K562 (cell line): ENCODE data around the gene ZNF474. TPM values are rescaled to one million over a fixed set of nuclear protein-coding genes. Genes with fewer than 3 reads are reported as not detected.

ENCODE experiments used
- ATAC-seq: fragments of 200-7000 bp; cut with Tn5 transposase; 3 replicates; pipeline ENCODE4 v1.9.1; 2020; ENCODE audit warnings: moderate library complexity
- BruUV-seq: library from RNA; stranded (reverse); fragments of 400-500 nt; replicated peaks from 2 replicates; lab custom pipeline; 2021; lab: Mats Ljungman, UMichigan
- CTCF ChIA-PET: fragments of 300-600 bp; formaldehyde crosslinking; extraction: SDS; loops from one replicate; lab custom pipeline; 2021; ENCODE audit warnings: low intra/inter-chr PET ratio; lab: Yijun Ruan, JAX
- POLR2A ChIA-PET: fragments of 300-600, 350-650 bp; sonication (Branson Sonifier 250); formaldehyde crosslinking; extraction: SDS; loops from one replicate; lab custom pipeline; 2021; ENCODE audit warnings: antibody characterized with exemption, inconsistent platforms; lab: Yijun Ruan, JAX
- DNase-seq, 4 experiments: peaks; one replicate each; pipeline versions ENCODE4 v3.0.0 to v3.0.0-alpha.2; 2011 to 2018; ENCODE audit warnings: low spot score in 3 of 4, mixed read lengths in 3 of 4; ENCODE audit errors: extremely low read depth in 1 of 4
- FAIRE-seq: peaks from 2 replicates; lab custom pipeline; 2011; peaks lifted over from hg19 to GRCh38; lab: Jason Lieb, UNC
- H2AFZ ChIP-seq: 2 replicates; pipeline ENCODE4 v1.6.0; 2011; ENCODE audit warnings: low read depth, low read length, control low read depth, inconsistent platforms
- H3K27ac ChIP-seq: fragments of 200-600 bp; 3 replicates; pipeline ENCODE4 v1.8.0; 2011; ENCODE audit warnings: low read depth, mild to moderate bottlenecking, control low read depth, inconsistent platforms, low read length, moderate library complexity, mixed read lengths; ENCODE audit errors: extremely low read depth
- H3K27me3 ChIP-seq, 2 experiments: fragments of 300-600 bp in 1 of 2; 2 replicates in 1 of 2; 3 replicates in 1 of 2; pipeline versions ENCODE4 v1.6.0 to v1.8.0; 2011; ENCODE audit warnings: inconsistent platforms in 2 of 2, low read length in 2 of 2, mild to moderate bottlenecking in 1 of 2, mixed read lengths in 1 of 2, moderate library complexity in 1 of 2; ENCODE audit not compliant: control insufficient read depth in 2 of 2, insufficient read depth in 2 of 2
- H3K36me3 ChIP-seq: fragments of 300-600 bp; 3 replicates; pipeline ENCODE4 v1.8.0; 2011; ENCODE audit warnings: mild to moderate bottlenecking, low read length, inconsistent platforms; ENCODE audit not compliant: control insufficient read depth, insufficient read depth
- H3K4me1 ChIP-seq, 2 experiments: fragments of 200-600 bp in 1 of 2; replicated peaks in 1 of 2; 2 replicates in 1 of 2; 3 replicates in 1 of 2; pipeline versions ENCODE4 v1.5.1 to v1.8.0; 2011; ENCODE audit warnings: inconsistent platforms in 2 of 2, low read length in 2 of 2, mild to moderate bottlenecking in 1 of 2, mixed read lengths in 1 of 2, moderate library complexity in 1 of 2; ENCODE audit not compliant: control insufficient read depth in 2 of 2, insufficient read depth in 2 of 2
- H3K4me2 ChIP-seq: 2 replicates; pipeline ENCODE4 v1.6.1; 2011; ENCODE audit warnings: low read length, control low read depth, inconsistent platforms, mixed read lengths; ENCODE audit not compliant: insufficient read depth
- H3K4me3 ChIP-seq: fragments of 200-600 bp; sonication (generic), shearing (Covaris generic); 2 replicates; pipeline ENCODE4 v1.5.1; 2016; ENCODE audit warnings: control low read depth, inconsistent platforms
- H3K79me2 ChIP-seq: fragments of 200-600 bp; 3 replicates; pipeline ENCODE4 v1.8.0; 2011; ENCODE audit warnings: low read length, inconsistent platforms; ENCODE audit not compliant: control insufficient read depth, insufficient read depth
- H3K9ac ChIP-seq, 2 experiments: 2 replicates each; pipeline versions ENCODE4 v1.6.0 to v1.6.1; 2011; ENCODE audit warnings: low read depth in 2 of 2, low read length in 2 of 2, control low read depth in 1 of 2, inconsistent platforms in 1 of 2, mild to moderate bottlenecking in 1 of 2, mixed read lengths in 1 of 2; ENCODE audit not compliant: insufficient read depth in 1 of 2
- H3K9me1 ChIP-seq: one replicate; pipeline ENCODE4 v1.6.0; 2011; ENCODE audit warnings: inconsistent platforms, mild to moderate bottlenecking, low read length, moderate library complexity; ENCODE audit not compliant: control insufficient read depth, insufficient read depth
- H3K9me3 ChIP-seq: replicated peaks from 2 replicates; pipeline ENCODE4 v1.5.1; 2011; ENCODE audit warnings: low read depth, low read length, inconsistent platforms; ENCODE audit not compliant: control insufficient read depth, insufficient read depth
- H4K20me1 ChIP-seq: replicated peaks from 2 replicates; pipeline ENCODE4 v1.6.1; 2011; ENCODE audit warnings: low read length, inconsistent platforms, mixed read lengths; ENCODE audit not compliant: control insufficient read depth, insufficient read depth
- BHLHE40 ChIP-seq: IDR thresholded peaks from 2 replicates; pipeline ENCODE4 v1.6.1; 2011; ENCODE audit warnings: low read length, improper control_type of control experiment
- E2F3 ChIP-seq: fragments of 250-450 bp; sonication (Bioruptor Pico); IDR thresholded peaks from 2 replicates; pipeline ENCODE4 v1.4.0; 2020; ENCODE audit warnings: mild to moderate bottlenecking
- HDAC8 ChIP-seq: fragments of 450-650 bp; IDR thresholded peaks from 2 replicates; pipeline ENCODE4 v1.6.1; 2016; ENCODE audit warnings: mild to moderate bottlenecking, missing genetic modification characterization, moderate library complexity, missing compliant biosample characterization
- HNRNPUL1 ChIP-seq: fragments of 200-400 bp; formaldehyde crosslinking; IDR thresholded peaks from 2 replicates; pipeline ENCODE4 v1.6.1; 2017; ENCODE audit warnings: low read length
- KDM2B ChIP-seq: fragments of 250-450 bp; sonication (Bioruptor Pico); IDR thresholded peaks from 2 replicates; pipeline ENCODE4 v1.8.0; 2021; ENCODE audit warnings: mild to moderate bottlenecking, moderate library complexity
- NCOA6 ChIP-seq: fragments of 450-650 bp; IDR thresholded peaks from 2 replicates; pipeline ENCODE4 v1.6.1; 2017; ENCODE audit warnings: mild to moderate bottlenecking
- POLR2AphosphoS2 ChIP-seq: IDR thresholded peaks from 2 replicates; pipeline ENCODE4 v1.6.1; 2012; ENCODE audit warnings: low read length, improper control_type of control experiment
- POLR3A ChIP-seq: IDR thresholded peaks from 2 replicates; pipeline ENCODE4 v1.6.1; 2011; ENCODE audit warnings: borderline replicate concordance, mild to moderate bottlenecking, moderate library complexity; ENCODE audit not compliant: insufficient read length, insufficient read depth; ENCODE audit errors: extremely low read depth
- RBM22 ChIP-seq: fragments of 200-400 bp; formaldehyde crosslinking; IDR thresholded peaks from 2 replicates; pipeline ENCODE4 v1.6.1; 2018; ENCODE audit warnings: low read length, low read depth; ENCODE audit not compliant: poor library complexity, severe bottlenecking
- SMARCE1 ChIP-seq: fragments of 450-650 bp; IDR thresholded peaks from 2 replicates; pipeline ENCODE4 v1.7.1; 2016; ENCODE audit warnings: mild to moderate bottlenecking
- TOE1 ChIP-seq, 2 experiments: fragments of 450-650 bp in 1 of 2; sonication (generic) in 1 of 2; formaldehyde crosslinking in 1 of 2; IDR thresholded peaks; 2 replicates each; pipeline versions ENCODE4 v1.7.1 to v1.8.0; 2016 to 2022; ENCODE audit warnings: borderline replicate concordance in 2 of 2, mild to moderate bottlenecking in 2 of 2, antibody characterized with exemption in 1 of 2, inconsistent platforms in 1 of 2, low read depth in 1 of 2, missing genetic modification reagents in 1 of 2, moderate library complexity in 1 of 2
- ZKSCAN8 ChIP-seq: fragments of 200-800 bp; sonication (Bioruptor generic); IDR thresholded peaks from 2 replicates; pipeline ENCODE4 v1.6.1; 2016; ENCODE audit warnings: missing genetic modification characterization, missing compliant biosample characterization
- ZNF140 ChIP-seq: fragments of 250-450 bp; sonication (Bioruptor Pico); IDR thresholded peaks from 2 replicates; pipeline ENCODE4 v1.8.0; 2021; ENCODE audit warnings: moderate library complexity, mild to moderate bottlenecking, inconsistent platforms
- ZZZ3 ChIP-seq: fragments of 450-650 bp; IDR thresholded peaks from 2 replicates; pipeline ENCODE4 v1.6.1; 2016; ENCODE audit warnings: antibody characterized with exemption, mild to moderate bottlenecking, moderate library complexity
- WGBS: fragments of 100-300 bp; shearing (Covaris generic); methylation state at CpG from one replicate; pipeline ENCODE4 v1.1.6; 2016; ENCODE audit warnings: low coverage, mixed read lengths; ENCODE audit not compliant: insufficient coverage; ENCODE audit errors: missing lambda C conversion rate; 5-methylcytosine and 5-hydroxymethylcytosine counted together
- in situ Hi-C: fragments of 300-500 bp; cut with MboI; formaldehyde crosslinking; loops from 4 replicates; pipeline ENCODE4 v1.15.0; 2018; ENCODE audit warnings: inconsistent platforms, mixed read lengths
- intact Hi-C: fragments of 100-400 bp; cut with micrococcal nuclease; formaldehyde crosslinking; loops from 2 replicates; pipeline ENCODE4 v1.14.2; 2022
- polyA plus RNA-seq, 8 experiments: library from polyadenylated mRNA; depleted of rRNA in 4 of 8; stranded (reverse) in 5 of 8; unstranded in 3 of 8; fragments of >200 nt; fragmentation: Nextera tagmentation in 2 of 8; fragmentation: Illumina TruSeq in 1 of 8; extraction: Ambion mirVana in 2 of 8; extraction: Trizol in 1 of 8; gene quantifications; 2 replicates each; pipeline versions ENCODE4 v1.2.1 to v1.2.3, GENCODE V29; 2011 to 2014; ENCODE audit warnings: inconsistent platforms in 1 of 8, missing spikeins in 1 of 8
- total RNA-seq, 7 experiments: library from RNA; depleted of rRNA in 6 of 7; stranded (reverse); fragments of >200 nt in 6 of 7; fragmentation: Illumina TruSeq in 2 of 7; extraction: Trizol in 2 of 7; gene quantifications; 2 replicates each; pipeline versions ENCODE4 v1.2.1 to v1.2.3, GENCODE V29; 2011 to 2021; ENCODE audit warnings: low replicate concordance in 1 of 7
- TF ChIP-seq, protein P1 (sequence below): sonication (generic); formaldehyde crosslinking; IDR thresholded peaks from 2 replicates; pipeline ENCODE4 v1.8.1; 2023; ENCODE audit warnings: mild to moderate bottlenecking, missing genetic modification reagents
- TF ChIP-seq, protein P2 (sequence below): fragments of 150-350 bp; IDR thresholded peaks from 2 replicates; pipeline ENCODE4 v1.6.1; 2014; ENCODE audit warnings: low read depth, mild to moderate bottlenecking, low read length, borderline replicate concordance
- TF ChIP-seq, protein P3 (sequence below): fragments of 250-450 bp; sonication (Bioruptor Pico); IDR thresholded peaks from 2 replicates; pipeline ENCODE4 v1.8.0; 2022; ENCODE audit warnings: inconsistent platforms, mild to moderate bottlenecking, moderate library complexity, borderline replicate concordance

Gene ZNF474
- total and polyA plus RNA-seq, 9 of the 15 experiments (the other 6 are each of a cell fraction or from before 2014, with no cell fraction given): 0.16 to 0.62 (median 0.39) TPM

DNA sequence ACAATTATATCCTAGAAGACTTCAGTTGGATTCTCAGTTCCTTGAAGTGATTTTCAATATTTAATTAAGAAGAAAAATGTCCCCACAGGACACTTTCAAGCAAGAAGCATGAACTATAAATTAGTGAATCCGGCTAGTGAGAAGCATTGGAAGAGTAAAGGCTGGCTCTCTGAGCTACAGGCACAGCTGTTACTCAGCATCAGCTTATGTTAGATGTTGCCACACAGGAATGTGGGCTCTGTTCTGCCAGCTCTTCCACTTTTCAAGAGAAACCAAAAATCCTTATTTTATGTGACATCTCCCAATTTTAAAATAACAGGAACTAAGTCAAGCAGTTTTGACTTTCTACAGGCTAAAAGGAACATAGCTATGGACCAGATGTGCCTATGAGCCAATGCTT is 14.9 kb downstream of the ZNF474 start:
- in situ Hi-C loops: no loop called here
- intact Hi-C loops: loop anchor here (2.0 kb wide), 1 partner anchor 17 kb away; no protein-coding TSS in a partner anchor
- H3K4me3 ChIP-seq: no peak overlapping the region
- DNase-seq (no peak), FAIRE-seq (no peak), ATAC-seq (no peak)
- H3K79me2 ChIP-seq: no peaks in the 10 kb centered on the region
- H3K4me2 ChIP-seq: no peak overlapping the region
- H4K20me1 ChIP-seq: no peaks in the 10 kb centered on the region
- H2AFZ ChIP-seq: no peak overlapping the region
- ChIA-PET CTCF (no interaction called here), POLR2A (interaction anchor here (1.0 kb wide), 1 partner anchor 10 kb away, joined by 3 read pairs; no protein-coding TSS in a partner anchor)
- no peak overlapping the region for H3K9ac ChIP-seq
- H3K36me3 ChIP-seq: no peaks in the 10 kb centered on the region
- TF ChIP-seq HDAC8 (tag) (no peak), ZKSCAN8 (CRISPR knock-in tag) (no peak), ZNF140 (CRISPR knock-in tag) (no peak), BHLHE40 (no peak), TOE1 (IDR thresholded peaks at IDR 0.05; ENCODE audit: borderline replicate concordance) (no peak), TOE1 (CRISPR knock-in tag; IDR thresholded peaks at IDR 0.05; ENCODE audit: borderline replicate concordance, low read depth) (no peak), ZZZ3 (no peak), E2F3 (CRISPR knock-in tag) (no peak), RBM22 (no peak), NCOA6 (no peak), SMARCE1 (no peak), POLR2AphosphoS2 (no peak), POLR3A (no peak), KDM2B (no peak), HNRNPUL1 (no peak)
- TF ChIP-seq, protein P1, sequence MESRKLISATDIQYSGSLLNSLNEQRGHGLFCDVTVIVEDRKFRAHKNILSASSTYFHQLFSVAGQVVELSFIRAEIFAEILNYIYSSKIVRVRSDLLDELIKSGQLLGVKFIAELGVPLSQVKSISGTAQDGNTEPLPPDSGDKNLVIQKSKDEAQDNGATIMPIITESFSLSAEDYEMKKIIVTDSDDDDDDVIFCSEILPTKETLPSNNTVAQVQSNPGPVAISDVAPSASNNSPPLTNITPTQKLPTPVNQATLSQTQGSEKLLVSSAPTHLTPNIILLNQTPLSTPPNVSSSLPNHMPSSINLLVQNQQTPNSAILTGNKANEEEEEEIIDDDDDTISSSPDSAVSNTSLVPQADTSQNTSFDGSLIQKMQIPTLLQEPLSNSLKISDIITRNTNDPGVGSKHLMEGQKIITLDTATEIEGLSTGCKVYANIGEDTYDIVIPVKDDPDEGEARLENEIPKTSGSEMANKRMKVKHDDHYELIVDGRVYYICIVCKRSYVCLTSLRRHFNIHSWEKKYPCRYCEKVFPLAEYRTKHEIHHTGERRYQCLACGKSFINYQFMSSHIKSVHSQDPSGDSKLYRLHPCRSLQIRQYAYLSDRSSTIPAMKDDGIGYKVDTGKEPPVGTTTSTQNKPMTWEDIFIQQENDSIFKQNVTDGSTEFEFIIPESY: no peak
- TF ChIP-seq, protein P2, sequence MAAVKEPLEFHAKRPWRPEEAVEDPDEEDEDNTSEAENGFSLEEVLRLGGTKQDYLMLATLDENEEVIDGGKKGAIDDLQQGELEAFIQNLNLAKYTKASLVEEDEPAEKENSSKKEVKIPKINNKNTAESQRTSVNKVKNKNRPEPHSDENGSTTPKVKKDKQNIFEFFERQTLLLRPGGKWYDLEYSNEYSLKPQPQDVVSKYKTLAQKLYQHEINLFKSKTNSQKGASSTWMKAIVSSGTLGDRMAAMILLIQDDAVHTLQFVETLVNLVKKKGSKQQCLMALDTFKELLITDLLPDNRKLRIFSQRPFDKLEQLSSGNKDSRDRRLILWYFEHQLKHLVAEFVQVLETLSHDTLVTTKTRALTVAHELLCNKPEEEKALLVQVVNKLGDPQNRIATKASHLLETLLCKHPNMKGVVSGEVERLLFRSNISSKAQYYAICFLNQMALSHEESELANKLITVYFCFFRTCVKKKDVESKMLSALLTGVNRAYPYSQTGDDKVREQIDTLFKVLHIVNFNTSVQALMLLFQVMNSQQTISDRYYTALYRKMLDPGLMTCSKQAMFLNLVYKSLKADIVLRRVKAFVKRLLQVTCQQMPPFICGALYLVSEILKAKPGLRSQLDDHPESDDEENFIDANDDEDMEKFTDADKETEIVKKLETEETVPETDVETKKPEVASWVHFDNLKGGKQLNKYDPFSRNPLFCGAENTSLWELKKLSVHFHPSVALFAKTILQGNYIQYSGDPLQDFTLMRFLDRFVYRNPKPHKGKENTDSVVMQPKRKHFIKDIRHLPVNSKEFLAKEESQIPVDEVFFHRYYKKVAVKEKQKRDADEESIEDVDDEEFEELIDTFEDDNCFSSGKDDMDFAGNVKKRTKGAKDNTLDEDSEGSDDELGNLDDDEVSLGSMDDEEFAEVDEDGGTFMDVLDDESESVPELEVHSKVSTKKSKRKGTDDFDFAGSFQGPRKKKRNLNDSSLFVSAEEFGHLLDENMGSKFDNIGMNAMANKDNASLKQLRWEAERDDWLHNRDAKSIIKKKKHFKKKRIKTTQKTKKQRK: no peak
- TF ChIP-seq, protein P3, sequence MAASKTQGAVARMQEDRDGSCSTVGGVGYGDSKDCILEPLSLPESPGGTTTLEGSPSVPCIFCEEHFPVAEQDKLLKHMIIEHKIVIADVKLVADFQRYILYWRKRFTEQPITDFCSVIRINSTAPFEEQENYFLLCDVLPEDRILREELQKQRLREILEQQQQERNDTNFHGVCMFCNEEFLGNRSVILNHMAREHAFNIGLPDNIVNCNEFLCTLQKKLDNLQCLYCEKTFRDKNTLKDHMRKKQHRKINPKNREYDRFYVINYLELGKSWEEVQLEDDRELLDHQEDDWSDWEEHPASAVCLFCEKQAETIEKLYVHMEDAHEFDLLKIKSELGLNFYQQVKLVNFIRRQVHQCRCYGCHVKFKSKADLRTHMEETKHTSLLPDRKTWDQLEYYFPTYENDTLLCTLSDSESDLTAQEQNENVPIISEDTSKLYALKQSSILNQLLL (CRISPR knock-in tag): no peak
- H3K9me3 ChIP-seq: no peaks in the 10 kb centered on the region
- WGBS: 54% methylated on average over 1 of the region's 1 CpG
- no peaks in the 10 kb centered on the region for H3K27me3 ChIP-seq
- no TSS peak for BruUV-seq
- H3K9me1 ChIP-seq: no peaks in the 10 kb centered on the region
- H3K4me1 ChIP-seq: peaks cover 0 to 9% of the 10 kb centered on the region in 2 experiments; a peak in 2 of 5 replicates
- H3K27ac ChIP-seq: no peak overlapping the region
